ENCODE data around the gene CPED1.
"Not testable (repeated sequence)": the region's sequence is repeated elsewhere in the genome, so short reads cannot be mapped to it uniquely, and the experiment has no call there.

Gene CPED1

DNA sequence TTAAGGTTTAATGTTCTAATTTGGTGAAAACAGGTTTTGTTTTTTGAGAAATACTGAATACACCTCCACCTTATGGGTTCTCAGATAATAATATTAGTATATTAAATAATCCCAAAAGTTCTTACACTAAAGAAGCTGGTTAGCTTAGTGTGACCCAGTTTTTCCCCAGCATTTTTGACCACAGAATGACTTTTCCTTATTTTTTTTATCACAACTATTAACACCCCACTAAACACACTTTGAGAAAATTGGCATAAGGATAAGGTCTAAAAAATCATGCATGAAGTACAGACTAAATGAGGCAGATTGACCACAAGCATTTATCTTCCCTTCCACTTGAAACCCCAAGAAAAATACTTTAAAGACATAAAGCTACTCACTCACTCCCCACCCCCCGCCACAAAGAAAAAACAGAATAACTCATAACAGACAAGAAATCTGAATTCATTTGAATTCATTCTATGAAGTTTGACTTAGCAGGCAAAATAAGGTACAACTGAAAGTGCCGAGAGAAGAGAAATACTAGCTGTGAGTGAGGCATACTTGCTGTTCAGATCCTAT, 290.6 kb downstream of the CPED1 start:
- DNase-seq (ENCODE audit: low read depth, low spot score) = no peak

- no peak for DNase-seq (ENCODE audit: low read depth, low spot score)
Observed at GRCh38 chr7:121279822-121280221, 291.3 kb downstream of the CPED1 start.

- DNase-seq (ENCODE audit: low read depth, low spot score) = no peak
Observed at GRCh38 chr7:121280656-121281055, 292.1 kb downstream of the CPED1 start.

DNA sequence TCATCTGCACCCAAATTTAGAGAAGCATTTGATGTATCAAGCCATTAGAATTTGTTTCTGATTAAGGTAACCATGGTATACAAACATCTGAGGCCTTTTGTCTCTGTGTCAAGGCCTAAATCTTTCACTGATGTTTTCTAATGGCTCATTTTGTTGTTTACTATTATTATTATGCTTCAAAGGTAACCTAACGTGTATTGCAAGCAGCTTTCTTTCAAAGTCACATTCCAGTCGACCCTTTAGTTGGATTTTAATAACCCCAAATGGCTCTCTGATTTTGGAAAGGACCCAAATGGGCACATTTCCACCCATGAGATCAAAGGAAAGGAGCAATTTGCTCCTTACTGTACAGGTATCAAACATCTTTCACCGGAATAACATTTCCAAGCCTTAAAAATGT, 293.6 kb downstream of the CPED1 start:
- no peak for DNase-seq (ENCODE audit: low read depth, low spot score)

- DNase-seq (ENCODE audit: low read depth, low spot score) = no peak
Observed at GRCh38 chr7:121285066-121285667, 296.7 kb downstream of the CPED1 start.

DNA sequence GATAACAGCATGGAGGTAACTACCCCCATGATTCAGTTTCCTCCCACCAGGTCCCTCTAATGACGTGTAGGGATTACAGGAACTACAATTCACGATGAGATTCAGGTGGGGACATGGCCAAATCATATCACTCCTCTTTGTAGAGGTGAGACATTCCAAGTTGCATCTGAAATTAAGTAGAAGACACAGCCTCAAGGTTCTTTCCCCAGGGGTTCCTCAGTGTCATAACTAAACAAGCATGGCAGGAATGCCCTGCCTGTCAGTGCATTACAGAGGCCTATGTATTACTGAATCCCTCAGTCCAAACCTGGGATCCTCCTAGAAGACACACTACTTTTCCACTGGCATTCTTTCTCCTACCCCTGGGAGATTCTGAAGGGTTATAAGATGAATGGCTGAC, 297.7 kb downstream of the CPED1 start:
- DNase-seq (ENCODE audit: low read depth, low spot score) = no peak

DNA sequence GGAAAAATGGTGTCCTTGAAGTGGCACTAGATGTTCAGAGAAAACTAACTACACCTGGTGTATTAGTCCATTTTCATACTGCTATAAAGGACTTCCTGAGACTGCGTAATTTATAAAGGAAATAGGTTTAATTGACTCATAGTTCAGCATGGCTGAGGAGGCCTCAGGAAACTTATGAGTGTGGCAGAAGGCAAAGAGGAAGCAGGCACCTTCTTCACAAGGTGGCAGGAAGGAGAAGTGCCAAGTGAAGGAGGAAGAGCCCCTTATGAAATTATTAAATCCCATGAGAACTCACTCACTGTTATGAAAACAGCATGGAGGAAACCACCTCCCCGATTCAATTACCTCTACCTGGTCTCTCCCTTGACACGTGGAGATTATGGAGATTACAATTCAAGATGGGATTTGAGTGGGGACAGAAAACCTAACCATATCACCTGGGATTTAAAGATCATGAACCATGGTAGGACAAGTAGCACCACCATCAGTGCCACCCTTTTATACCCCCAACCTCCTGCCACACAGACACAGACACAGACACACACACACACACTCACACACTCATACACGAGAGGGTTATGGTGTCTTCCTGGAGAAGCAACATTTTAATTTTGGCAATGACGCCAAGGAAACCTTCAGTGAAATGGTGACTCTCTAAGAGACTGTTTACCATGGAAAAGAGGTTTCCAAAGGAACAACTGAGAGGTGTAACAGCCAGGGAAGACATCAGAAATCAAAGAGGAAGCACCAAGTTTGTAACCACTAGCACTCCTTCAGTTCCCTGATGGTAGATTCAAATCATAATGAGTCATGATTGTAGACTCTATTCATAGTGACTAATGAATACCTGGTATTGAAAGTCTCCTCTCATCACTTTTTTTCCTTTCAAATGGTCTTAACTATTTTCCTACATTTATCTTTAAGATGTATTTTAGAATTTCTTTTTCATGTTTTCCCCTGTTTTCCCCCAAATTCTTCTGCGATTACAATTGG, 298.5 kb downstream of the CPED1 start:
- DNase-seq (ENCODE audit: low read depth, low spot score) = no peak

GRCh38 chr7:121288894-121289293, 300.4 kb downstream of the CPED1 start:
- no peak for DNase-seq (ENCODE audit: low read depth, low spot score)

DNA sequence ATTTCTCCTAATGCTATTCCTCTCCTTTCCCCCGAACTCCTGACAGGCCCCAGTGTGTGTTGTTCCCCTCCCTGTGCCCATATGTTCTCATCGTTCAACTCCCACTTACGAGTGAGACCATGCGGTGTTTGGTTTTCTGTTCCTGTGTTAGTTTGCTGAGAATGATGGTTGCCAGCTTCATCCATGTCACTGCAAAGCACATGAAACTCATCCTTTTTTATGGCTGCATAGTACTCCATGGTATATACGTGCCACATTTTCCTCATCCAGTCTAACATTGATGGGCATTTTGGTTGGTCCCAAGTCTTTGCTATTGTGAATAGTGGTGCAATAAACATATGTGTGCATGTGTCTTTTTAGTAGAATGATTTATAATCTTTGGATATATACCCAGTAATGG, 301.4 kb downstream of the CPED1 start:
- not testable (repeated sequence) for DNase-seq (ENCODE audit: low read depth, low spot score)

GRCh38 chr7:121294448-121294992, 306.0 kb downstream of the CPED1 start:
- DNase-seq (ENCODE audit: low read depth, low spot score) = no peak

DNA sequence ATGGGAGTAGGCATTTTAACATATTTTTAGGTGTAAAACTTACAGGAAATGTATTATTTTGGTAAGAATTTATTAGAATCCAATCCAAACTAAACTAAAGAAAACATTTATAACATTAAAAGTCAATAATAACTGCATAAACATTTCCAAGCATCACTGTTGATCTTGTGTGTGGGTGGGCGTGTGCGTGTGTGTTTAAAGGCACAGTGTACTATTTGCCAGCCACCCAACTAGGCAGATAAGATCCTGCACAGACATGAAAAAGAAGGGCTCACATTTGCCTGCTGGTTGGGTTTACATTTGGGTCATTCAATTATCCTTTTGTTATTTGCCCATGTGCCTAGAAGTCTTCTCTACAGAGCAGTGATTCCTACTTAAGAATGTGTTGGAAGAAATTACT, 309.3 kb downstream of the CPED1 start:
- no peak for DNase-seq (ENCODE audit: low read depth, low spot score)

DNA sequence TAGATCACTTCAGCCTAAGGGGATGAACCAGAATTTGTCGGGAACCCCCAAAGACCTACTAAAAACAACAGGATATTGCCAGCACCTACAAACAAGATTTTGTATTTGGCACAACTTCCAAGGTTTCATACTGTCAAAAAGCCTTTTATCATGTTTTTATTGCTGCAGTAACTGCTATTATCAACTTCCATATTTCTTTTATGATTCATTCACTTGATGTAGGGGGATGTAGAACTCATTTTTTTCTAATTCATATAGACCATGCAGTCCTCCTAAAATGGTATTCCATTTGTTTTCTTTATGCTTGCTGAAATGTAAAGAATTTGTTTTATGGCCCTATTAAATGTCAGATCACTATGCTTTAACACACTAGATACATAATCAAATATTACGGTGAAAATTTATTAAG, 310.3 kb downstream of the CPED1 start:
- DNase-seq (ENCODE audit: low read depth, low spot score) = no peak

DNA sequence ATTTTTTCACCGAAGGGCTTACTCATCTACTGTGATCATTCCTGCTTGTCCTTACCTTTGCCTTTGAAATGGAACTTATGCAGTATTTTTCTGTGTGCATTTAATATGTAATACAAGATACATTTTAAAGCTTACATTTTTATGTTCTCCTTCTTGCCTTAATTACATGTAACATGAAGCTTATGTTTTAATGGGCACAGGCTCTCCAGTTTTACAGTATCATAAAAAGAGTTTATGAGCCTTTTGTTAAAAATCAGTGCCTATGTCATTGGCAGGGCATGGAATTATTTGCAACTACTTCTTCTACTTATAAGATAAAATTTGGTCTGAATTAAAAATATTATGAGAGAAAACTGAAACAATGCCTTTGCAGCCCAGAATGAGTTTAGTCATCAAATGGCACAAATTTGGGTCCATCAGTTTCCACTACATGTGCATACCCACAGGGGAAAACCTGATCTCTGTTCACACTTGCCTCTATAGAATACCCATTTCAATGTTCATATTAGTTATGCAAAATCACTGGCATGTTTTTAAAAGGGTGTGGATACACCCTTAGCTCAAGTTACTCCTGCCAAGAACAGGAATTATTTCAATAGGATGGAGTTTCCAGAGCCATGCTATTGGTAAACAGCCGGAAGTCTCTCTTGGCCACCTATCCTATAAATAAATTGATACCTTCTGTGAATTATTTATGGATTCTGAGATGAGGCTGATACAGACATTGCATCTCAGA, 312.3 kb downstream of the CPED1 start:
- no peak for DNase-seq (ENCODE audit: low read depth, low spot score)

DNA sequence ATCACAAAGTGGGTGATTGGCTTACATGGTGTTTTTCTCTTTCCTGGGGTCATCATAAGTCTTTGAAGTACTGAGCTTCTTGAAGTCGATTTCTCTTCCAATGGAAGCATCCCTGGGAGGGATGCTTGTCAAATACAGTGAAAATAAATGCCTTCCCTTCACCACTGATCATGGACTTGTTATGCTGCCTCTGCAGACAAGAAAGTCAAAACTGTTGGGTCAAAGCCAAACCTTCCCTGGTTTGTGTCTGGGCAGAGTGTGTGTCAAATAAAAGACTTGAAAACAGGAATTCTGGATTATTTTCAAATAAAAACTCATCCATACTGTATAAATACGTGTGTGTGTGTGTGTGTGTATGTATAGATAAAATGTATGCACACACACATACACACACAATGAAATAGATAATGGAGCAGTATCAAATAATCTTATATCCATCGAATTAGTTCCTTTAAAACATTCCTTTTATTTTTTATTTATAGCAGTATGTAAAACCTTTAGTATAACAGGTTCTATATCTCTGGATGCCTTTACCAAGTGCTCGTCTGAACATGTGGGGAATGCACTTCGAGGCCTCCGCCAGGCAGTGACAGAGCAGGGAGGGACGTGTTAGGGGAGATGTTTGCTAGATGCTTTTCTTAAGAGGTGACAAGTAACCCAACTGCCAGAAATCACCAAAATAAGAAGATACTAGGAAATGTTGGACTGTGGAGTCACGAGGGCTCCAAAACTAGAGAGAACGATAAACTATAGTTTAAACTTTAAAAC, 313.1 kb downstream of the CPED1 start:
- DNase-seq (ENCODE audit: low read depth, low spot score) = no peak

DNA sequence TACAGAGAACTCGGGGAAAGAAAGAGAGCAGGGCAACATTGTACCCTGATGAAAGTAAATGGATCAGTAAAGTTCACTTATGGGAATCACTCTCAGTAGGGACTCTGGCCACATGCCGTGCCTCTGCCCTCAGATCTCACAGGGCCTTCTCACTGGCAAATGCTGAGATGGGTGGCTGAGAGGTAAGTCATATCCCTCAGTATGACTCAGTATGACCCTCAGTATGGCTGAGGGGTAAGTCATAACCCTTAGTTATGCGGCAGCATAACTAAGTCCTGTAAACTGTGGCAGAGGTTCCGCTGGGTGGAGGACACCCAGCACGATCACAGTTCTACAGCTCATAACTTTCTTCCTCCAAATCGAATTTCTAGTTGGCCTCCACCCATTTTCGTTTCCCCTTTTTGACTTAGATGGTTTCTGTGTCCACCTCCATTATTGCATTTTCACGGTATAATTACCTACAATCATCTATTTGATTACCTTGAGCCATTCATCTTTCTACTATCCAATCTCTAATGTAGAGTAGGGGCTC, 313.8 kb downstream of the CPED1 start:
- DNase-seq (ENCODE audit: low read depth, low spot score) = no peak

- no peak for DNase-seq (ENCODE audit: low read depth, low spot score)
Observed at GRCh38 chr7:121303422-121304101, 315.1 kb downstream of the CPED1 start.

DNA sequence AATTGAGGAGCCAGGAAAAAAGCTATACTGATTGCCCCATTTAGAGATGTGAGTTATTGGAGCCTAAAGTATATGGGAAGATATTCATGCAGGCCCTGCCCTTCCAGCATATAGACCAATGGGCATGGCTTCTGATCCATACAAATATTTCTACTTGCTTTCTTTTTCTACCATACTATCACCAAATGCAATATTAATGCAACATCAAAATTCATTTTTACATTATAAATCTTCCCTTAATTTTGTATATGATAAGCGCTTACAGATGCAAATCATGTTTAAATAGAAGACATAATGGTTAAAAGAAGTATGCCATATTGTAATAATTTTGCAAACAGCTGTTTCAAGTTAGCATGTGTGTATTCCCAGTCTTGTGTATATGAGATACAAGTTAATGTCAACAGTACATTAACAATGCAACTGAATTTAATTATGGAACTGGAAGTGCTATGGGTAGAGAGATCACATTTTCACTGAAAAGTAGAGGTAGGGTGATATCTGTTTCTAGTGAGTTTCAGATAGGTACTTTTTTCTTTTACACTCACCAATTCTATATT, 315.7 kb downstream of the CPED1 start:
- no peak for DNase-seq (ENCODE audit: low read depth, low spot score)

GRCh38 chr7:121305109-121305508, 316.6 kb downstream of the CPED1 start:
- DNase-seq (ENCODE audit: low read depth, low spot score) = no peak

GRCh38 chr7:121306565-121306964, 318.1 kb downstream of the CPED1 start:
- DNase-seq (ENCODE audit: low read depth, low spot score) = no peak

Measured in iPS DF 19.7 (cell line).